Measurements from ENCODE around the gene NXPE4.
"Not testable (repeated sequence)": the region's sequence is repeated elsewhere in the genome, so short reads cannot be mapped to it uniquely, and the experiment has no call there.

Gene NXPE4

DNA sequence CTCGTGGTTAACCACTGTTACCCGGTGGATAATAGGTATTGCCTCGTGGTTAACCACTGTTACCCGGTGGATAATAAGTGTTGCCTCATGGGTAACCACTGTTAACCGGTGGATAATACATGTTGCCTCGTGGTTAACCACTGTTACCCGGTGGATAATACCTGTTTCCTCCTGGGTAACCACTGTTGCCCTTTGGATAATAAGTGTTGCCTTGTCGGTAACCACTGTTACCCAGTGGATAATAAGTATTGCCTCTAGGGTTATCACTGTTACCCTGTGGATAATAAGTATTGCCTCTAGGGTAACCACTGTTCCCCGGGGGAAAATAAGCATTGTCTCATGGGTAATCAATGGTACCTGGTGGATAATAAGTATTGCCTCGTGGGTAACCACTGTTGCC, 15.0 kb upstream of the NXPE4 start:
- no peak for DNase-seq

DNA sequence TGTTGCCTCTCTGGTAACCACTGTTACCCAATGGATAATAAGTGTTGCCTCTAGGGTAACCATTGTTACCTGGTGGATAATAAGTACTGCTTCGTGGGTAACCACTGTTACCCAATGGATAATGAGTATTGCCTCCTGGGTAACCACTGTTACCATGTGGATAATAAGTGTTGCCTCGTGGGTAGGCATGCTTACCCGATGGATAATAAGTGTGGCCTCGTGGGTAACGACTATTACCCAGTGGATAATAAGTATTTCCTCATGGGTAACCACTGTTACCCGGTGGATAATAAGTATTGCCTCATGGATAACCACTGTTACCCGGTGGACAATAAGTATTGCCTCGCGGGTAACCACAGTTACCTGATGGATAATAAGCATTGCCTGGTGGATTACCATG, 13.8 kb upstream of the NXPE4 start:
- DNase-seq = no peak

GRCh38 chr11:114608605-114609004, 13.0 kb upstream of the NXPE4 start:
- DNase-seq = not testable (repeated sequence)

DNA sequence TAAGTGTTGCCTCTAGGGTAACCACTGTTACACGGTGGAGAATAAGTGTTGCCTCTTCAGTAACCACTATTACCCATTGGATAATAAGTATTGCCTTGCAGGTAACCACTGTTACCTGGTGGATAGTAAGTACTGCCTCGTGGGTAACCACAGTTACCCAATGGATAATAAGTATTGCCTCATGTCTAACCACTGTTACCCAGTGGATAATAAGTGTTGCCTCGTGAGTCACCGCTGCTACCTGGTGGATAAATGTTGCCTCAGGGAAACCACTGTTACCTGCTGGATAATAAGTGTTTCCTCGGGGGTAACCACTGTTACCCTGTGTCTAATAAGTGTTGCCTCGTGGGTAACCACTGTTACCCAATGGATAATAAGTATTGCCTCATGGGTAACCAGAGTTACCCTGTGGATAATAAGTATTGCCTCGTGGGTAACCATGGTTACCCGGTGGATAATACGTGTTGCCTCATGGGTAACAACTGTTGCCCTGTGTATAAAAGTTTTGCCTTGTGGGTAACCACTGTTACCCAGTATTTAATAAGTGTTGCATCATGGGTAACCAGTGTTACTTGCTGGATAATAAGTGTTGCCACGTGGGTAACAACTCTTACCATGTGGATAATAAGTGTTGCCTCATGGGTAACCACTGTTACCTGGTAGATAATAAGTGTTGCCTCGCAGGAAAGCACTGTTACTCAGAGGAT, 12.3 kb upstream of the NXPE4 start:
- DNase-seq = no peak

GRCh38 chr11:114606802-114607075, 11.2 kb upstream of the NXPE4 start:
- DNase-seq = not testable (repeated sequence)

DNA sequence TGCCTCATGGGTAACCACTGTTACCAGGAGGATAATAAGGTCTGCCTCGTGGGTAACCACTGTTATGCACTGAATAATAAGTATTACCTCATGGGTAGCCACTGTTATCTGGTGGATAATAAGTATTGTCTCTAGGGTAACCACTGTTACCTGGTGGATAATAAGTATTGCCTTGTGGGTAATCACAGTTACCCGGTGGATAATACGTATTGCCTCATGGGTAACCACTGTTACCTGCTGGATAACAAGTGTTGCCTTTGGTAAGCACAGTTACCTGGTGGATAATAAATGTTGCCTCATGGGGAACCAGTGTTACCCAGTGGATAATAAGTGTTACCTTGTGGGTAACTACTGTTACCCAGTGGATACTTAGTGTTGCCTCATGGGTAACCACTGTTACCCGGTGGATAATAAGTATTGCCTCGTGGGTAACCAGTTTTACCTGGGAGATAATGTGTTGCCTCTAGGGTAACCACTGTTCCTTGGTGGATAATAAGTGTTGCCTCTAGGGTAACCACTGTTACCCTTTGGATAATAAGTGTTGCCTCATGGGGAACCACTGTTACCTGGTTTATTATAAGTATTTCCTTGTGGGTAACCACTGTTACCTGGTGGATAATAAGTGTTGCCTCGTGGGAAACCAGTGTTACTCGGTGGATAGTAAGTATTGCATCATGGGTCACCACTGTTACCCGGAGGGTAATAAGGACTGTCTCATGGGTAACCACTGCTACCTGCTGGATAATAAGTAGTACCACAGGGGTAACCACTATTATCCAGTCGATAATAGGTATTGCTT, 10.6 kb upstream of the NXPE4 start:
- DNase-seq = no peak

DNA sequence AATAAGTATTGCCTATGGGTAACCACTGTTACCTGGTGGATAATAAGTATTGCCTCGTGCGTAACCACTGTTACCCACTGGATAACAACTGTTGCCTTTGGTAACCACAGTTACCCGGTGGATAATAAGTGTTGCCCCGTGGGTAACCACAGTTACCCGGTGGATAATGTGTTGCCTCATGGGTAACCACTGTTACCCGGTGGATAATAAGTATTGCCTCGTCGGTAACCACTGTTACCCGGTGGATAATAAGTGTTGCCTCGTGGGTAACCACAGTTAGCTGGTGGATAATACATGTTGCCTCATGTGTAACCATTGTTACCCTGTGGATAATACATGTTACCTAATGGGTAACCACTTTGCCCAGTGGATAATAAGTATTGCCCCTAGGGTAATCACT, 9.8 kb upstream of the NXPE4 start:
- no peak for DNase-seq

DNA sequence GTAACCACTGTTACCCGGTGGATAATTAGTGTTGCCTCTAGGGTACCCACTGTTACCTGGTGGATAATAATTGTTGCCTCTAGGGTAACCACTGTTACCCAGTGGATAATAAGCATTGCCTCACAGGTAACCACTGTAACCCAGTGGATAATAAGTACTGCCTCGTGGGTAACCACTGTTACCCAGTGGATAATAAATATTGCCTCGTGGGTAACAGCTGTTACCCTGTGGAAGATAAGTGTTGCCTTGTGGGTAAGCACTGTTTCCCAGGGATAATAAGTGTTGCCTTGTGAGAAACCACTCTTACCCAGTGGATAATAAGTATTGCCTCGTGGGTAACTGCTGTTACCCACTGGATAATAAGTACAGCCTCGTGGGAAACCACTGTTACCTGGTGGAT, 9.3 kb upstream of the NXPE4 start:
- no peak for DNase-seq

GRCh38 chr11:114604179-114604813, 8.7 kb upstream of the NXPE4 start:
- DNase-seq = no peak

DNA sequence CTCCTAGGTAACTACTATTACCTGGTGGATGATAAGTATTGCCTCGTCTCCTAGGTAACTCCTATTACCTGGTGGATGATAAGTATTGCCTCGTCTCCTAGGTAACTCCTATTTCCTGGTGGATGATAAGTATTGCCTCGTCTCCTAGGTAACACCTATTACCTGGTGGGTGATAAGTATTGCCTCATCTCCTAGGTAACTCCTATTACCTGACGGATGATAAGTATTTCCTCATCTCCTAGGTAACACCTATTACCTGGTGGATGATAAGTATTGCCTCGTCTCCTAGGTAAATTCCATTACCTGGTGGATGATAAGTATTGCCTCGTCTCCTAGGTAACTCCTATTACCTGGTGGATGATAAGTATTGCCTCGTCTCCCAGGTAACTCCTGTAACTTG, 7.6 kb upstream of the NXPE4 start:
- not testable (repeated sequence) for DNase-seq

DNA sequence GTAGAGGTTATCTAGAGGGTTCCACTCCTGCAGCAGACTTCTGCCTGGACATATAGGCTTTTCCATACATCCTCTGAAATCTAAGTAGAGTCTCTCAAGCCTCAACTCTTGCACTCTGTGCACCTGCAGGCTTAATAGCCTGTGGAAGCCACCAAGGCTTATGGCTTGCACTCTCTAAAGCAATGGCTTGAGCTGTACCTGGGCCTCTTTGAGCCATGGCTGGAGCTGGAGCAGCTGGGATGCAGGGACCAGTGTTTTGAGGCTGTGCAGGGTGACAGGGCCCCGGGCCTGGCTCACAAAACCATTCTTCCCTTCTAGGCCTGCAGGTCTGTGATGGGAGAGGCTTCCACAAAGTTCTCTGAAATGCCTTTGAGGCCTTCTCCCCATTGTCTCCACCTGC, 2.9 kb upstream of the NXPE4 start:
- DNase-seq = no peak

- DNase-seq = no peak
Measured at GRCh38 chr11:114596175-114596919, 761 bp upstream of the NXPE4 start.

- DNase-seq = no peak
Measured at GRCh38 chr11:114594703-114595102, 883 bp downstream of the NXPE4 start.

GRCh38 chr11:114587398-114587953, 8.1 kb downstream of the NXPE4 start:
- DNase-seq = no peak

GRCh38 chr11:114586797-114587196, 8.8 kb downstream of the NXPE4 start:
- DNase-seq = no peak

- no peak for DNase-seq
Measured at GRCh38 chr11:114571712-114572111, 23.9 kb downstream of the NXPE4 start.

- no peak for DNase-seq
Measured at GRCh38 chr11:114569801-114570200, 25.8 kb downstream of the NXPE4 start.

DNA sequence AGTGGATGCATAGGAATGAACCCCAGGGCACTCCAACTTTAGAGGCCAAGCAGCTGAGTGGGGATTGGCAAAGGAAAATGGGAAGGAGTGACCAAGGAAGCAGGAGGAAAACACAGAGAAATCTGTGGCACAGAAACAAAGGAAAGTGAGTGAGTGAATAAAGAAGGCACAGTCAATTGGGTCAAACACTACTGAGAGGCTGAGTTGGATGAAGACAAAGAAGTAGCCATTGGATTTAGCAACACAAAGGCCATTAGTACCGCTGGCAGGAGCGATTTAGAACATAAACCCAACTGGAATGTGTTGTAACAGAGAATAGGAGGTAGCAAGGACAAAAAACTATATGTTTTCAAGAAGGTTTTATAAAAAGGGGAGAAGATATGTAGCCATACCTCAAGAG, 29.3 kb downstream of the NXPE4 start:
- no peak for DNase-seq

DNA sequence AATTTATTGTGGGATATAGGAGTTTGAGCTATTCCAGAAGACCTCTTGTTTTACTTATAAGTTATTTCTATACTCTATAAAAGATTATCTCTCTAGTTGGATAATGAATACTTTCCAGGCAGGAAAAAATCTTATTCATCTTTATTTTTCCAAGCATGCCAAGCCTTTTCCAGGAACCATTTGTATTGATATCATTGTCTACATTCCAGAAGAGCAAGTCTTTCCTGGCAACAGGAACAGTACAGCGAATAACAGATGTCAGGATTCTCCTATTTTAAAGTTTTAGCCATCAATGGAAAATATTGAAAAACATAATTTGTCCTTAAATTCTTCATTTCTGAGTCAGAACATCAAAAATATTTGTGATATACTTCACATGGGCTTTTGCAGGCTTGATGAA, 30.8 kb downstream of the NXPE4 start:
- DNase-seq = no peak

- no peak for DNase-seq
Measured at GRCh38 chr11:114563077-114563476, 32.5 kb downstream of the NXPE4 start.

DNA sequence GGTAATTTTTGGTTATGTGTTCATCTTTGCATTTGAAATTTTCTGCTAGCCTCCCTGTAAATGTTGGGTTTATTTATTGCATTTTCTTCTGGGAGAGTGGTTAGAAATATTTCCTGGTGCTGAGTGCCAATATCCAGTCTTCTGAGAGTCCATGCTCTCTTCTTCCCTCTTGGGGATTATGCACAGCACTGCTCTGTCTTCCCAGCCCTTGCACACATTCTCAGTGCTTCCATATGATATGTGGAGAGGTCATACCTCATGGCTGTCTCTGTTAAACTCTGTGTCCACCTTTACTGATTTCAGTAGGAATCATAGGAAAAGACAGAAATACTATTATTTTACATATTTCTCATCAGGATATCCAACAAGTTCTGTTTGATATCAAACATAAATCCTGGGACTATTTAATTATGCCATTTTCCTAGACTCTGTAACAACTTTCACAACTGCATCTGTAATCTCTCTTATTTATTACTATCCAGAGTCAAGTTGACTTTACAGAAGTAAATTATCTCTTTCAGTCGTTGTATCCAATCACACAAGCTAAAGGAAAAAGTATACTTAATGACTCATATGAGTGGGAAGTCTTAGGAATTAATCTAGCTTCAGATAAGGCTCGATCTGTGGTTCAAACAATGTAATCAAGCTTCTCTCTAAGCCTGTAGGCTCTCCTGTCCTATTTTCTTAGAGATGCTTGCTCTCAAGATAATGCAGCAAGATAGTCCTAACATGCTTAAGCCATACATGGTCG, 33.2 kb downstream of the NXPE4 start:
- no peak for DNase-seq
